CD4-positive, alpha-beta T cell treated with Interferon alpha-2 for 1 hour (primary cell): ENCODE measurements around the gene DSCAML1.

Experiments
- DNase-seq, 2 donors: peaks; one replicate each; pipeline ENCODE4 v3.0.0-alpha.2; 2020 to 2022

DSCAML1 gene

GRCh38 chr11:117719480-117719879 is 77.5 kb downstream of the DSCAML1 start:
- DNase-seq, result no peak

DNA sequence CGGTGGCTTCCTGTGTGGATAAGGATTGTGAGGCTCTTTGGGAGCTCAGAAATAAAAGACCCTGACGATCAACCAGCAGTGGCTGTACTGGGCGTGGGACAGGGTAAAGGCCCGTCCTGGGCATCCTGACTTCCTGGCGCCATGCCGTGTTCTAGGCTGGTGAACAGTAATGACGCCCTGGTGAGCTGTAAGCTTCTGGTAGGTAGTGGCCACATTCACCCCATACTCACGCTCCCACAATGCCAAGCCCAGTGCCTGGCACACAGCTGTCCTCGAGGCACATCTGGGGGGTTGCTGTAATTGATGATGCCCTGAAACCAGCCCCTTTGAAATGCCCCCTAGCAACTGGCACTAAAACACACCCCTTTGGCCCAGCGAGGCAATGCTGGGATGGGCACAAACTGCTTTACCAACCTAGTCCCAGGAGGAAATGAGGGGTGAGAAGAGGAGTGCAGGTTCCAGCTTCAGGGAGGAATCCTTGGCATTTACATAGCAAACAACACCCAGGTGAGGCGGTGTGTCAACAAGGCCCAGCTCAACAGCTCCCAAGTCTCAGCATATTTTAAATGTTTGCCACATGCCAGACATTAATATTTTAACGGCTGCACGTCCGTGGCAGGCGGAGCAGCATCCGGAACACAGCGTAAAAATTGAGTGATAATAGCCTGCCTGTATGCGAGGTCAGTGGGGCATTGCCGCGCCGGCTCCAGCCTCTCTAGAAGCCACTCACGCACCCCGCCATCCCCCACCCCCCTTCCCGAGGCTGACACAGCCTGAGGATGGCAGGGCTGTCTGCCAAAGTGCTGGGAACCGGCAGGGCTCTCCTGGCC is 79.3 kb downstream of the DSCAML1 start:
- DNase-seq, result no peak

DNA sequence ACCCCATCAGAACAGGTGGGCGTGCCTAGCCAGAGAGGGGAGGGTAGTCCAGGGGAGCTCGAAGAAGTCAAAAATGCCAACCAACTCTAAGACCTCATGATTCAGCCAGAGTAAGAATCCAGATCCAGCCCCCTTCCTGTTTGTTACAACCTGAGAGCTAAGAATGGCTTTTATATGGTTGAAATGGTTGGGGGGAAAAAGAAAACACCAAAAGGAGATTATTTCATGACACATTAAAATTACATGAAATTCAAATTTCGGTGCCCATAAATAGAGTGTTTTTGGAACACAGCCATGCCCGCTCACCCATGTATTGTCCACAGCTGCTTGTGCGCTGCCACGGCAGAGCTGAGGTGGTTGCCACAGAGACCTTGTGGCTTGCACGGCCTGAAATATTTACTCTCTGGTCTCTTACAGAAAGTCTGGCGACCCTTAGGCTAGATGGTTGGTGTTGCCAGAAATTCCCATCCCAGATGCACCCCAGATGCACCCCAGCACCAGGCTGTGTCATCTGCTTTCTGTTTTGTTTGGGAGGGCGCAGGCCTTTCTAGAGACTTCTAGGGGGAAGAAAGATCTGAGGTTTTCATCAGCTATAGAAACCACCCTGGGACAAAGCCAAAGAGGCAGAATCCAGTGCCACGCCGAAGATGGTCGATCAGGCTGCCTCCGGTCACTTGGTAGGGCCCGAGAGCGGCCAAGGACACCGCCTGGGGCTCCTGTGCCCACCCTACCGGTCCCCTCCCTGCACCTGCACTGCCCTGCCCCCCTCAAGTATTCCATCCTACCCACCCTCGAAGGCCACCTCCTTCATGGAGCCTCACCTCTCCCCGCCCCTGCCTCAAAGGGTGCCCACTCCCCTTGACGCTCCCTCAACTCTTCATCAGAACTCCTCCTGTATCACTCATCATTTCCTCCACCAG is 80.2 kb downstream of the DSCAML1 start:
- DNase-seq, result no peak

- no peak for DNase-seq
These were observed 81.2 kb downstream of the DSCAML1 start for GRCh38 chr11:117715801-117716200.

DNA sequence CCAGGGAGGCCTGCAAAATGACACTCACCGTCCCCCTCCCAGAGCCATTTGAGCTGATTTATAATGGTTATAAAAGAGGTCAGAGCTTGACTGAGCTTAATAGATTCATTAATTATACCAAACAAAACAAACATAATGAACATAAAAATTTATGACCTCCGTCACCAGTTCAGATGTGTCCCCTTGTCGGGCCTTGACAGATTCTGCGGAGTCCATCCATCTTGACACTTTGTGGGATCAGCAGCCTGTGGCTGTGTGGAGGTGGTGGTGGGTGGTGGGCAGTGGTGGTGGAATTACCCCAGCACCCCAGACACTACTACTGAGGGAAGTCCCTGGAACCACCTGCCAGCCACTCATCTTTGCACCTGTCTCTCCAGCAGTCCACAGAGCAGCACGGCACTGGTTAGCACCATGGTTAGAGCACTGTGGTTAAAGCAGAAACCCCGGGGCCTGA is 83.5 kb downstream of the DSCAML1 start:
- no peak for DNase-seq

DNA sequence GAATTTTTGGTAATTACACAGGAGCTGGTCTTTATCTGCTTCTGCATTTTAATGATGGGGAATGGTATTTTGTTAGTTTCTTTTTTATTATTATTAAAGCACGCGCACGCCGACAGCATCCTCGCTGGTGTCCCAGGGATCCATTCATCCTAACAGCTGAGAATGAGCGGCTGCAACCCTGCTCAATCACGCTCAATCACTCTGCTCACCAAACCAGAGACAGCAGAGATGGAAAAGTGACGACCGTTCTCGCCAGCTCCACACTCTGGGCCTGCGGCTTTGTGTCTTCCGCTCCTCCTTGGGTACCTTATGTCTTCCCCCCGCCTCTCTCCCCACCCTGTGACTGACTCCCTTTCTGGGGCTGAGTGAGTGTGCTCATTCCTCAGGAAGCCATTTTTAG is 84.5 kb downstream of the DSCAML1 start:
- no peak for DNase-seq

DNA sequence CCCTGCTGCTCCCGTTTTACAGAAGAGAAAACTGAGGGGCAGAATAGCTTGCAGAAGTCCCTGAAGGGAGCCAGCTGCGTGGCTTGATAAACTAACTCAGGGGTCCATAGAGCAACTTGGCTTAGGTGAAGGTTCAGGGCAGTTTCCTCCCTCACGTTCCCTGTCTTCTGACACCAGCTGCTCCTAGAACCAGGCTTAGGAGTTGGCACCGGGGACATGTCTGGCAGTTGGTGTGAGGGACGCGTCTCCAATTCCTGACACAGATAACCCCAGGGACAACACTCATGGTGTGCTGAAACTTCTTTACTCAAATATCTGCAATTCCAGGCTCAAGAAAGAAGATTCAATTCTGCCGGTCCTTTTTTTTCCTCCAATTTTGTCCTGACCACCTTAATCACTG is 85.7 kb downstream of the DSCAML1 start:
- no peak for DNase-seq

- DNase-seq, result no peak
These were observed 86.8 kb downstream of the DSCAML1 start for GRCh38 chr11:117710211-117710610.

- DNase-seq, result no peak
These were observed 90.6 kb downstream of the DSCAML1 start for GRCh38 chr11:117706322-117706814.

DNA sequence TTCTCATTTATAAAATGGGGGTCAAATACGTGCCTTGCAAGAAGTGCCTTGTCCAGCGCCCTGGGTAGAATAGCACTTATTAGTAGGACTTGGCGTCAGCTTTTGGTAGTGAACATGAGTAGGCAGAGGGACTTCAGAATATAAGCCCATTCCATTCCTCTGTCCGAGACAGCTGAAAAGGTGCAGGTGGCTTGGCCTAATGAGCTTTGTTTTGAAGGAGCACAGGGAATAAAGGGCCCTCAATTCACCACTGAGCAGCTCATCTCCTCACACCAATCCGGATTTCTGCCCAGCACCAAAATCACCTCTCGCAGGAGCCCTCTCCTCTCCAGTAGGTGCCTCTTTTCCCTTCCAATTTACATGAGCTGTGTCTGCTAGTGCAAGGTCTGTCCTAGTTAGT is 91.2 kb downstream of the DSCAML1 start:
- DNase-seq, result no peak

DNA sequence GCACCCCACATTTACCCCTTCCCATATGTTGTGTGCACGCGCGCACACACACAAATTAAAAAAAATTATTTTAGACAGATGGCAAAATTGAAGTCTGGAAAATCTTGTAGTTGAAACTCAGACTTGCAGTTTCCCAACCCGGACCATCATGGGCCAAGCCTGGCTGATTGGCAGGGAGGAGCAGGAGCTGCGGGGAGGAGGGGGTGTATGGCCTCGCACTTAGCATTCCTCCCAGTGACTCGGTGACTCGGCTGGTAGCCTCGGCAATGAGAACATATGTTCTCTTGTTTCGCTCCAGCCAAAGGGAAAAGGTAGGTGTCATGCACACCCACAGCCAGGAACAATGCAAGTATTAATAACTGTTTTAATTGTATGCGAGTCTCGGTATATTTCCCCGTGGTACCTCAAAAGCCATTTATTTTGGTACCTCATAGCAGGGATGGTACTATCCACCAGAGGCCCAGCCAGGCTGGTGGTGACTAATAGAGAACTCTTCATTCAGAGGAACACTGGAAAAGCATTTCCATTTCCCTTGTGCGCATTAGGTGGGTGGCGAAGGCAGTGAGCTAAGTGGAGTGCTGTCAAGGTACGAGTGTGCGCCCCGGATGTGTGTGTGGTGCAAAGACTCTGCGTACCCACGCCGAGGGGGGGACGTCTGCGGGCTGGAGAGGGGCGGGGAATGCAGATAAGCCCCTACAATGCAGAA is 92.5 kb downstream of the DSCAML1 start:
- no peak for DNase-seq

- DNase-seq, result no peak
These were observed 93.9 kb downstream of the DSCAML1 start for GRCh38 chr11:117702946-117703598.

DNA sequence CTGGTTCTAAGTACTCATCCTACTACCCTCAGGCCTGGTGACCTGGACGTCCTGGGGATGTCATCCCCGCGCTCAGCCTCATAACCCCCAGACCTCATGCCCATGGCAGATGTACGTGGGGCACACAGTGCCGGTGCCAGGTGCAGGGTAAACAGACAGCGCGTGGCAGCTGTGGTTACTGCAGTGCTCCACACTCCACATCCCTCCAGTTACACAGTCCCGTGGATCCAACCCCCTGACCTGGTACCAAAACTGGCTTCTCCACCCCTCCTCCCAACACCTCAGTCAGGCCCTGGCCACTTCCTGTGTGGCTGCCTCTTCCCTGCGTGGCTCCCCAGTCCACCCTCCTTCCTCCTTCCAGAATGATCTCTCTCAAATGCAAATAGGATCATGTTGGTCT is 95.2 kb downstream of the DSCAML1 start:
- DNase-seq, result no peak

DNA sequence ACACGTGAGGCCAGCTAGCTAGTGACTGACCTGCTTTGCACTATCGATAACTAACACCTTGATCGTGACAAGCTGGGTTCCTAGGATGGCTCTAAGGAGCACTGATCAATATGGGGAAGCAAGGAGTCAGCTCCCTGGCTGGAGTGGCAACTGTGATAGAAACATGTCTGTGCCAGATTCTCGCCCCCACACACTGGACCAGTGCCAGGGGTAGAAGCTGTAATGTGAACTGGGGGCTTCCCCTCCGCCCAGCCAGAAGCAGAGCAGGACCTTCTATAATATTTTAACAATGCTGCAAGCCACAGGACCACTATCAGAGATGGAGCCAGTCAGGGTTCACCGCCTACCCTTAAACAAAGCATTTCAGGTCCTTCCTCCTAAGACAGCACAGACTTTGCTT is 96.5 kb downstream of the DSCAML1 start:
- no peak for DNase-seq

DNA sequence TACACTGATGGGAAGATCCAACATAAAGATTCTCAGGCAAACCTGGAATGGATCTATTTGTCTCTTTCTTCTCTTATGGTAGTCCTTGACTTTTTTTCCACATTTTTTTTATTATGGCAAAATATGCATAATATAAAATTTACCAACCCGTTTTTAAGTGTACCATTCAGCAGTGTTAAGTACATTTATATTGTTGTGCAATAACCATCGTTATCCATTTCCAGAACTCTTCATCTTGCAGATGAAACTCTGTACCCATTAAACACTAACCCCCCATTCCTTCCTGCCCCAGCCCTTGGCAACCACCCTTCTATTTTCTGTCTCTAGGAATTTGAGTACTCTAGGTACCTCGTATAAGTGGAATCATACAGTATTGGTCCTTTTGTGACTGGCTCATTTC is 99.7 kb downstream of the DSCAML1 start:
- no peak for DNase-seq

DNA sequence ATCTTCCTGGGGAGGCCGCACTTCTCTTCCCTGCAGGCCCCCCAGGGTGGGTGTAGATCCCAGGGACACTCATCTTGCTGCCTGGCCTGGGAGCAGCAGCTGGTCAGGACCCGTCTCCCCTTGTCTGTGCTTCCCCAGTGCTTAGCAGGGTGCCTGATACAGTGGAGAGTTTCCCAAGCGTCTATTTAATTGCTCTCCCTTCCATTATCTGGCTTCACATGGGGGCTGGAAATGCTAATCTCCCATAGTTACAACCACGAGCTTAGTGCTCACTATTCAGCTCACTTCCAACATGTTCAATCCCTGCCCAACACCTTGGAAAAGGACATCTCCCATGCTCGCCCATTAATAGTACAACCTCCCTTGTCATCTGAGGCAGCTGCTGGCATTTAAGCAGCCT is 100.5 kb downstream of the DSCAML1 start:
- no peak for DNase-seq

DNA sequence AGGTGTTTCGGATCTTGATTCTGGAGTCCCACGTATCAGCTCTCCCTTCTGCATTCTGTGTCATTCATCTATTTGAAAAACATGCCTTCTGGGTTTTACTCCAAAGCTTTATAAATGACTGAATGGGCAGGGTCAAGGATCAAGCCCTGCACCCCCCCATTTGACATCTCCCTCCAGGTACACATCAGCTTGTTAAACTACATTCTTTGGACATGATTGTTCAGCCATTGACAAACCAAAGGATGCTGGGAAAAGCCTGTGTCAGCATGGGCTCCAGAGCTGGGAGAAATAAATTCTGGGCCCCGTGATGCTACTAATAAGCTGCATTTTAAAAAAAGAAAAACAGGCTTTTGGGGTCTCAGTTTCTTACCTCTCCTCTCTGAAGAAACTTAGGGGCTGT is 103.7 kb downstream of the DSCAML1 start:
- no peak for DNase-seq

DNA sequence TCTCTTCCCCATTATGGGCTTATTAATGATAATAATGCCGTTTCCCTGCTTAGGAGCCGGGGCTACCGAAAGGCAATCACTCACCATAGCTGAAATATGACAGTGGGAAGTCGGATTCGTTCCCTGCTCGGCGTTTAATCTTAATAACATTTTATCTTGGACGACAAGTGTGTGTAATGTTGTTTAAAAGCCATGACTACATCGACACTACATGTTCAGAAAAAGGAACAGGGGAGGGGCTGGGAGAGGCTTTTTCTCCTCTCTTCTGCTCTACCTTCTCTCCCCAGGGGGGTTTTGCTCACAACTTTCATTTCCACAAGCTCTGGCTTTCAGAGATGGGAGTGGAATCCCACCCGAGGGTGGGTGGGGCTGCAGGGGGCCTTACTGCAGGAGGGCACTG is 105.5 kb downstream of the DSCAML1 start:
- DNase-seq, result no peak

GRCh38 chr11:117691218-117691514 is 105.8 kb downstream of the DSCAML1 start:
- no peak for DNase-seq

DNA sequence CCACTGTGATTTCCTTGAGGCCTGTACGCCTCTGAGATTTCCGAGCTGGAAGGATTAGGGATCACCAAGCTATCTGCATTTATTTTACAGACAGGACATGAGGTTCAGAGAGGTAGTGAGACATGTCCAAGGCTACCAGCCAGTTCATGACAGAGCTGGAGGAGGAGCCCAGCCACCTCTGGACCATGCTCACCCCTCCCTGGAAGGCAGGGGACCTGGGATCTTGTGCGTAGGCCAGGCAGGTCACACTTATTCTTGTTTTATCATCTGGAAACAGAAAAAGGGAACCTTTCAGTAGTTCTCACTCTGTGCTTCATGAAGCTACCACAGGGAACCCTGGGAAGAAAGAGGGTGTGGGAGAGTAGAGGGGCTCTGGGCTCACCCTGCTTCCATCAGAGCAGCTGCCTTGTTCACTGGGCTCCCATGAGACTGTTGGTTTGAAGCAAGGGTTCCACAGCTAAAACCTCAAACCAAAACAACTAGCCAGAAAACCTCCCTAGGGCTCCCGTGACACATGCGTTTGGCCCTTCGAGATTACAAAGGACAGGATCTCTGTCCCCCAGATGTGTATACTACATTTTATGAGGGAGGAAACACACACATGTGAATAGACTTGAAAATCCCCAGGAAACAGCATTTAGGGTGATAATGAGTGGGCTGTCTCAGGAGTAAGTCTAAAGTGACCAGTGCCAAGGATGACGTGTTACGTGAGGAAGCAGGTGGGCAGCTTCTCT is 106.4 kb downstream of the DSCAML1 start:
- no peak for DNase-seq

DNA sequence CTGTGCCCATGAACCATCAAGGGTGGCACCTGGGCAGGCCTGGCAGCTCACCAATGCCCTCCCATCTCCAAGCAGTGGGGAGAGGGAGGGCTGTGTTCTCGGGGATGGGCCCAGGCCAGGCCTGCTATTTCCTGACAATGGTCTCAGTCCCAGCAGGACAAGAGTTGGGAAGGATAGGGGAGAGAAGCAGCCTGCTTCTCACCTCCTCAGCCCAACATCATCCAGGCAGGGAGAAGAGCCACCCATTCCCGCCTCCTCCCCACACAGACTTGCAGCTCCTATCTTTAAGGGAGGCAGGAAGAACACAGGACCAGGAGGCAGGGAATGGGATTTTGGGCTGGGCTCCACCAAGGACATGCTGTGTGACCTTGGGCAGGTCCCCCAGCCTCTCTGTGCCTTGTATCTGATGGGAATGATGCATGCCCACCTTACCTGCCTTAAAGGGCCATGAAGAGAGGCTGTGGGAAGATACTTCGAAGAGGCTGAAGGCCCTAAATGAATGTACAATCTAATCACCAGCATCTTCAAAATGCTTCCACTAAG is 108.7 kb downstream of the DSCAML1 start:
- no peak for DNase-seq

DNA sequence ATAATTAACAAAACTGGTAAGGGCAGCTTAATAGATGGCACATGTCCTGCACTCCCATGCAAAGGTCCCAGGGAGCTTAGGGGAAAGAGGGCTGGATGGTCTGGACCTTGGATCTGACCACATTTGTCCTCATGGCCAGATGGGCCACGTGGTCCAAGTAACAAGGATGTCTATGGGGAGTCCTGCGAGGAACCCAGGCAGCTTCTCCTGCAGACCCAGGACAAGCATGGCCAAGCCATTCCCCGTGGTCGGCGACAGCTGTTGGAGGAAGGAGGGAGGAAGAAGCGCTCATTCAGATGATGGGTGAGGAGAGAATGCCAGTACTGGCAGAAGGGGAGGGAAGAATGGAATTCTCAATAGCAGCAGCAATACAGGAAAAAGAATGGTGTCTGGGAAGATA is 109.2 kb downstream of the DSCAML1 start:
- no peak for DNase-seq
